Stomach (tissue), 9 donors: ENCODE measurements around the gene PRELID2. TPM values are rescaled to one million over a fixed set of nuclear protein-coding genes. Genes with fewer than 3 reads are reported as not detected.

Source experiments
- DNase-seq, 2 donors: peaks; one replicate each; pipeline versions ENCODE4 v3.0.0 to v3.0.0-alpha.2; 2013 to 2019
- H3K27ac ChIP-seq, 5 donors: fragments of 200-600 bp in 4 of 5; sonication (generic) in 4 of 5; one replicate each; pipeline ENCODE4 v1.5.1; 2013 to 2019; ENCODE audit warnings: mild to moderate bottlenecking in 1 of 5, moderate library complexity in 1 of 5
- H3K27me3 ChIP-seq, 3 donors: fragments of 200-600 bp; sonication (generic); one replicate each; pipeline ENCODE4 v1.5.1; 2017 to 2019; ENCODE audit warnings: mixed run types in 1 of 3
- H3K36me3 ChIP-seq, 4 donors: fragments of 200-600 bp; sonication (generic); 1 replicate in 3 of 4; 2 replicates in 1 of 4; pipeline ENCODE4 v1.5.1; 2016 to 2019
- H3K4me1 ChIP-seq, 4 donors: fragments of 200-600 bp; sonication (generic); one replicate each; pipeline ENCODE4 v1.5.1; 2016 to 2019
- H3K4me3 ChIP-seq, 4 donors: fragments of 200-600 bp; sonication (generic) in 3 of 4; one replicate each; pipeline ENCODE4 v1.5.1; 2016 to 2019; ENCODE audit warnings: mild to moderate bottlenecking in 1 of 4
- H3K9me3 ChIP-seq, 4 donors: fragments of 200-600 bp; sonication (generic); one replicate each; pipeline ENCODE4 v1.5.1; 2016 to 2019
- CTCF ChIP-seq, 7 experiments: fragments of 450-650 bp in 4 of 7; fragments of 200-600 bp in 3 of 7; sonication (generic) in 3 of 7; IDR thresholded peaks; one replicate each; pipeline ENCODE4 v1.5.1; 2016 to 2019; ENCODE audit warnings: antibody characterized with exemption in 7 of 7, control low read depth in 2 of 7, mild to moderate bottlenecking in 1 of 7
- EP300 ChIP-seq: sonication (generic); formaldehyde crosslinking; IDR thresholded peaks from one replicate; pipeline ENCODE4 v1.6.1; 2017; ENCODE audit warnings: antibody characterized with exemption
- POLR2A ChIP-seq, 4 donors: fragments of 450-650 bp; IDR thresholded peaks; one replicate each; pipeline ENCODE4 v1.6.1; 2016; ENCODE audit warnings: antibody characterized with exemption in 4 of 4, control low read depth in 2 of 4, mild to moderate bottlenecking in 1 of 4, moderate library complexity in 1 of 4
- POLR2AphosphoS5 ChIP-seq, 3 donors: sonication (generic); formaldehyde crosslinking; IDR thresholded peaks; one replicate each; pipeline ENCODE4 v1.6.1; 2016; ENCODE audit warnings: antibody characterized with exemption in 3 of 3
- WGBS, 5 donors: extraction: QIAGEN DNeasy Blood & Tissue Kit in 3 of 5; methylation state at CpG; one replicate each; pipeline versions ENCODE4 v1.1.5 to v1.1.7; 2013 to 2018; 5-methylcytosine and 5-hydroxymethylcytosine counted together
- intact Hi-C: fragments of 100-400 bp; cut with DNase I; formaldehyde crosslinking; loops from one replicate; pipeline ENCODE4 v1.15.1; 2023; ENCODE audit warnings: low total_unique reads
- polyA plus RNA-seq, 3 donors: library from polyadenylated mRNA; stranded (reverse); fragments of 200-250 nt; gene quantifications; one replicate each; pipeline ENCODE4 v1.2.3, GENCODE V29; 2013
- total RNA-seq, 5 donors: library from RNA; depleted of rRNA; stranded (reverse); fragments of >200 nt; gene quantifications; one replicate each; pipeline versions ENCODE4 v1.1.0 to v1.2.3, GENCODE V29; 2014 to 2016
- donor health status: healthy with polysubstance abuse.
- donor health status: Bipolar disorder and iron deficiency.
- donor health status: healthy.

Gene PRELID2
- total and polyA plus RNA-seq, 8 donors: 7.1 to 203 (median 20.3) TPM

GRCh38 chr5:145775893-145776444 is 59.2 kb downstream of the PRELID2 start:
- Histone ChIP-seq H3K36me3 (peaks cover 0 to 33% (median 23%) of the 10 kb centered on the region in 4 donors), H3K9me3 (no peaks in the 10 kb centered on the region), H3K27me3 (no peaks in the 10 kb centered on the region), H3K4me1 (no peaks in the 10 kb centered on the region), H3K27ac (no peak overlapping the region), H3K4me3 (no peak overlapping the region)
- intact Hi-C loops: no loop called here
- no peak for DNase-seq
- WGBS, 5 donors: 49 to 81% (median 68%) methylated on average over 2 of the region's 2 CpGs
- no peak for TF ChIP-seq EP300
- no peak for TF ChIP-seq POLR2A (IDR thresholded peaks at IDR 0.05)
- TF ChIP-seq POLR2AphosphoS5 (IDR thresholded peaks at IDR 0.05): no peak
- no peak for TF ChIP-seq CTCF (IDR thresholded peaks at IDR 0.05)

GRCh38 chr5:145775411-145775810 is 59.7 kb downstream of the PRELID2 start:
- H3K4me3 ChIP-seq: no peak overlapping the region
- no peak for DNase-seq
- intact Hi-C loops: no loop called here
- H3K36me3 ChIP-seq: peaks cover 0 to 36% (median 23%) of the 10 kb centered on the region in 4 donors
- H3K4me1 ChIP-seq: no peaks in the 10 kb centered on the region
- no peaks in the 10 kb centered on the region for H3K27me3 ChIP-seq
- no peak overlapping the region for H3K27ac ChIP-seq
- WGBS, 5 donors: 82 to 98% (median 92%) methylated on average over 1 of the region's 1 CpG
- TF ChIP-seq POLR2A (IDR thresholded peaks at IDR 0.05) (no peak), POLR2AphosphoS5 (IDR thresholded peaks at IDR 0.05) (no peak), CTCF (IDR thresholded peaks at IDR 0.05) (no peak), EP300 (no peak)
- H3K9me3 ChIP-seq: no peaks in the 10 kb centered on the region

DNA sequence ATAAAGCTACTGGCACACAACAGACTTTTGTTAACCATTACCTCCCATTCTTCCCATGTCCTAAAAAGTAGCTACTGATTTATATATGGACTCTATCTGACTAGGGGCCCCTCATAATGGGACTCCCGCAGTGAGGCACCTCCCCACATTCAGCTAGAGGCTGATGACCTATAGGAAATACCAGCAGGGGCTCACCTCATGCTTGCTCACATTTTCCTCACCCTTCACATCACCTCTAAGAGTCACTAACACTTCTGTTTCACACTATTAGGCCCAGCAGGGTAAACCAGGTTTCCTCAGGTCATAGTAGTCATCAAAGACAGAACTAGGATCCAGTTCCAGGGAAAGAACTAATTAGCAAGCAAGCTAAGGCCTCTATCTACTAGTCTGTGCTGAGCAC is 60.7 kb downstream of the PRELID2 start:
- WGBS, 5 donors: 83 to 96% (median 90%) methylated on average over 1 of the region's 1 CpG
- Histone ChIP-seq H3K4me3 (no peak overlapping the region), H3K36me3 (peaks cover 0 to 36% (median 23%) of the 10 kb centered on the region in 4 donors), H3K27me3 (no peaks in the 10 kb centered on the region), H3K4me1 (no peaks in the 10 kb centered on the region), H3K9me3 (no peaks in the 10 kb centered on the region), H3K27ac (no peak overlapping the region)
- DNase-seq: no peak
- TF ChIP-seq POLR2A (IDR thresholded peaks at IDR 0.05) (no peak), CTCF (IDR thresholded peaks at IDR 0.05) (no peak), EP300 (no peak), POLR2AphosphoS5 (IDR thresholded peaks at IDR 0.05) (no peak)
- intact Hi-C loops: no loop called here

- no peaks in the 10 kb centered on the region for H3K9me3 ChIP-seq
- no peak overlapping the region for H3K4me3 ChIP-seq
- peaks cover 0 to 24% (median 14%) of the 10 kb centered on the region in 4 donors for H3K36me3 ChIP-seq
- DNase-seq: no peak
- intact Hi-C loops: no loop called here
- no peaks in the 10 kb centered on the region for H3K27me3 ChIP-seq
- no peak overlapping the region for H3K27ac ChIP-seq
- no peaks in the 10 kb centered on the region for H3K4me1 ChIP-seq
- TF ChIP-seq CTCF (IDR thresholded peaks at IDR 0.05): no peak
- TF ChIP-seq POLR2AphosphoS5 (IDR thresholded peaks at IDR 0.05): no peak
Measured at GRCh38 chr5:145772466-145772865, 62.7 kb downstream of the PRELID2 start.
